HL-60 (cell line): ENCODE data around the gene ZNF629.

Experiments
- CTCF ChIP-seq: IDR thresholded peaks from one replicate; pipeline ENCODE4 v1.5.1; 2011; ENCODE audit warnings: low read length, control low read depth, inconsistent platforms; ENCODE audit not compliant: insufficient read depth
- GABPA ChIP-seq: IDR thresholded peaks from 2 replicates; pipeline ENCODE4 v1.6.1; 2012; ENCODE audit warnings: low read depth
- POLR2AphosphoS5 ChIP-seq: IDR thresholded peaks from 2 replicates; pipeline ENCODE4 v1.6.1; 2012; ENCODE audit warnings: low read depth
- REST ChIP-seq: IDR thresholded peaks from 2 replicates; pipeline ENCODE4 v1.6.1; 2012; ENCODE audit warnings: low read depth; ENCODE audit not compliant: insufficient replicate concordance
- SPI1 ChIP-seq: IDR thresholded peaks from 2 replicates; pipeline ENCODE4 v1.6.1; 2012; ENCODE audit warnings: low read depth, mild to moderate bottlenecking, borderline replicate concordance

- no peak for TF ChIP-seq CTCF
- no peak for TF ChIP-seq GABPA
- no peak for TF ChIP-seq POLR2AphosphoS5
- no peak for TF ChIP-seq REST
- TF ChIP-seq SPI1: no peak
Observed at GRCh38 chr16:30766933-30767284, 20.1 kb downstream of the ZNF629 start.
